Measurements from ENCODE around the gene WIPF3.
"Not testable (repeated sequence)": the region's sequence is repeated elsewhere in the genome, so short reads cannot be mapped to it uniquely, and the experiment has no call there.

WIPF3 gene

DNA sequence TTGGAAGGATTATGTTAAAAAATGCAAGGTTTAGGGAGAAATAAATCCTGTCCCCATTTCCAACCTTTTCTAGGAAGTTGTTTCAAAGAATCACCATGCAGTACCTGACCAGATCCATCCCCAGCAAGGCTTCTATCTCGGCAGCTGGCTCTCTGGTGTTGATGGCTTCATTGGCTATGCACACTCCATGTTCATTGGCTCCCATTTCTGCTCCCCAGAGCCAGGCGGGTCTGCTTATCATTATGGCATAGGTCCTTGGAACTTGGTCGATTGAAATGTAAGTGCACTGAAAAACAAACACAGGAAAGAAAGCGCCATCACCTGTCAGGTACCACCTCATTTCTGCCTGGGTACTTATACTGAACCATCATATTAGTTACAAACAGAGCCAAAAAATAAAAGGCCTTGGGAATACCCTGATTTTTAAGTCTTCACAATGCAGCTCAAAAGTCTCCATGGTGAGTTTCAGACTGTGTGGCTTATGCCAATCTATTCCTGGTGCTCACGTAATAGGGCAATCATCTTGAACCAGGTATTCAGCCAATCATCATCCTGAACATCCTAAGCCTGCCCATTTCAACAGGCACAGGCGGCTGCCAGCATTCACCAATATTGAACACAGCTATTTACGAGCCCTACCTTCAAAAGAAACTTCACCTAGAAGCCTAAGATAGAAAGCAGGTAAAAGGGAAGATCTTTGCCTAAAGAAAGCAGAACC, 148.9 kb downstream of the WIPF3 start:
- DNase-seq (ENCODE audit: low read depth) = no peak

DNA sequence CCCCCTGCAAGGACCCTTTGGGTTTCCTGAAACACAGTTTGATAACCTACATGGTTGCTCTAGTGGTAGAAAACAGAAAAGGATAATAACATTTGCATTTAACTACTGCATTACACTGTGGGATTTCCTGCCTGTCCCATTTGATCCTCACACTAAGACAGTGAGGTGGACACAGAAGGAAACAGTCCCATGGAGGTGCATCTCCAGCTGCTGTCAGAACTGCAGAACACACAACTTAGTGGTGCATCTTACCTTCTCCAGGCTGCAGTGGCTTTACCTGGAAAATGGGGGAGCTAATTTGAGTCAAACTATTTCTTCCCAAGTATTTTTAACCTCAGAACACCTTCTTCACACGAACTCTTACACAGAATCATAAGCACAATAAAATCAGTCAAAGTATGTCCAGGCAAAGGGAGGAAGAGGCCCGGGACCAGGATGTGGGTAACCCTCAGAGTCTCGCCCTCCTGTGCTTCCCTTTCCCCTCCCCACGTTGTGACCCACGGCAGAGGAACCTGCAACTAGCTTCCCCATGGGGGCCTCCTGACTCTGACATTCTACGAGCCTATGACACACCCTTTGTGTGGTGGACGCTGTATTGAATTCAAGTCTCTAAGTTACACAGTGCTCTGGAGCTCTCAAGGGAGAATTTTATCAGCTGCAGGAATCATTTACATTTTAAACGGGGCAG, 149.6 kb downstream of the WIPF3 start:
- no peak for DNase-seq (ENCODE audit: low read depth)

DNA sequence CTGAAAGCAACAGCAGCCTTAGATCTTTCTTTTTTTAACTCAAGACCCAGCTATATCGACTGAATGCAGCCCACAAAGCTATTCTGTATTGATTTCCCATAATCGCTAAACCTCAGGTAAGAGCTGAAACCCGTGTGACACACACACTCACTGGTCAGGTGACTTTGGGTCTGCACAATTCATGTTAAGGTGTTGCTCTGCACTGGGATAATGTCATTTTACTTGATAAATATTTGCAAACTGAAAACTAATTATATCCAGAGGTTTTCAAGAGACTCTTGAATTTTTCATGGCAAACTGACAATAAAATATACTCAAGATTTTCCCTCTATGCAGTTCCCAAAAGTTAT, 150.2 kb downstream of the WIPF3 start:
- DNase-seq (ENCODE audit: low read depth) = no peak

DNA sequence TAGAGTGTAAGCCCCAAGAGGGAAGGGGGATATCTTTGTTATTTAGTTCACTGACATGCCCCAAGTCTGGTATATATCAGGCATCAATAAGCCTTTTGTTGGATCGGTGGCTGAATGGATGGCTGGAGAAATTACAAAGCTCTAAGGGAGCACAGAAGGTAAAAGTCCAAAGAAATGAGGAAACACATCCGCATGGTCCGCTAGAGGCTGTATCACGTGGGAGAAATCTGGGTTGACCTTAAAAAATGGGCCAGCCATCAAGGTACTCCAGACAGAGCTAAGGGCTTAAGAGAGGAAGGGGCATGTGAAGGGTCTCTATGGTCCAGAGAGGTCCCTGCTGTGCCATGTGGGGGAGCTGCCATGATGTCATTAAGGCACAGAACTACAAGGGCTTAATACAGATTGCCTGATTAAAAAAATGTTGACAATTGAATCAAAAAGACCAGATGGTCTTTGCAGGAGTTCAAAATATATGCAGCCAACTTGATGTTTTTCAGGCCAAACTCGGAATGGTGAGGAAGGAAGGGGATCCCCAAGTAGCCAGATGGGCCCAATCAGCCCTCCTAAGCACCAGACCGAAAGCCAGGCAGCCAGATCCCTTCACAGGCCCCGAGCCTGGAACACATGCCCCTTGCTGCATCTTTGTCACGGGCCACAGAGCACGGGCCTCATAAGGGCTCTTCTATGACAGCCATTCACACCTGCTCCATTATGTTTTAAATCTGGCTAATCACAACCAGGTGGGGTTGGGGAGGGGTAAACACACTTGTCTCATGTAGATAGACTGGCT, 151.4 kb downstream of the WIPF3 start:
- DNase-seq (ENCODE audit: low read depth) = no peak

DNA sequence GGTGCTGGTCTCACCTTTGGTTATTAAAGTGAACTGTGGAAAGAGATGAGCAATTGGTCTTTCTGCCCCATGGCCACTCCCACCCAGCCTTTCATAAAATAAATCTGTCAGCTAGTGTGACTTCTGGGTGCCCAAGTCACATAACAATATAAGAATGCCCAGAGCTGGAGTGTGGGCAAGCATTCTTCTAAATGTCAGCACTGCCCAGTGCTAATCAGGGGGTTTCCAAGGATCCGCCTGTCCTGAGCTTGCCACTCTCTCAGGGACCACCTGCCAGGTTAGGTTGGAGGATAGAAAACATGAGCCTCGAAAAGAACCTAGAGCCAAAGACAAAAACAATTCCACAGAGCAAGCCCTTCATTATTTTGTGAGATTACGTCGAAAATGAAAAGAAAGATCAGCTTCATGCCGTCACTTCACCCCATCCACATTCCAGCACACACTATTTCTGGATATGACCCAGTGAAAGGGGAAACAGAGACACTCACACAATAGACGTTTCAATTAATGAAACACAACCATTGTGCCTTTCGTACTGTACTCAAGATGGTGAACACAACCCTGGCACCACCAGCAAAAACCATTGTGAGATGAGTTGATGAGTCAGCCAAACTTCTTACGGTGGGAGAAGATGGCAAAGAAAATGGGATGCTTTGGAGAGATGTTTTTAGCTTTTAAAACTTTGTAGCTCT, 152.5 kb downstream of the WIPF3 start:
- DNase-seq (ENCODE audit: low read depth) = no peak

DNA sequence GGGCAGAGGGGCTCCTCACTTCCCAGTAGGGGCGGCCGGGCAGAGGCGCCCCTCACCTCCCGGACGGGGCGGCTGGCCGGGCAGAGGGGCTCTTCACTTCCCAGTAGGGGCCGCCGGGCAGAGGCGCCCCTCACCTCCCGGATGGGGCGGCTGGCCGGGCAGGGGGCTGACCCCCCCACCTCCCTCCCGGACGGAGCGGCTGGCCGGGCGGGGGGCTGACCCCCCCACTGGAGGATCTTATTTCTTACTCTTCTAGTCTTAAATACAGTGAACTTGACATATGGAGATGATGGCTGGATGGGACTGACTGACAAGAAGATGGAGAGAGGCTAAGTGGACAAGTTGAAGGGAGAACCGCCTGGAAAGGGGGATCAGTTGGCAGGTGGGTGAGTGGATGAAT, 155.3 kb downstream of the WIPF3 start:
- DNase-seq (ENCODE audit: low read depth) = not testable (repeated sequence)

DNA sequence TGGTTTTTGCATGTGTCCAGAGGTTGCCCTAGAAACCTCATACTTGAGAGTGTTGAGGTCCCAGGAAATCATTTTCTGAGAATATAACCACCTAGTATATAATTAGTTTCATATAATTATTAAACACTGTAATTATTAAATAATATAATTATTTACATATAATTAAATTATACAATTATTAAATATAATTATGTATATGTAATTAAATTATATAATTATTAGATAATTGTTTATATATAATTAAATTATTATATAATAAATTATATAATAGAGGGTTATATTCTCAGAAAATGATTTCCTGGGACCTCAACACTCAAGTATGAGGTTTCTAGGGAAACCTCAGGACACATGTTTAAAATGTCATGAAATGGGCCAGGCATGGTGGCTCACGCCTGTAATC, 155.7 kb downstream of the WIPF3 start:
- DNase-seq (ENCODE audit: low read depth) = no peak

DNA sequence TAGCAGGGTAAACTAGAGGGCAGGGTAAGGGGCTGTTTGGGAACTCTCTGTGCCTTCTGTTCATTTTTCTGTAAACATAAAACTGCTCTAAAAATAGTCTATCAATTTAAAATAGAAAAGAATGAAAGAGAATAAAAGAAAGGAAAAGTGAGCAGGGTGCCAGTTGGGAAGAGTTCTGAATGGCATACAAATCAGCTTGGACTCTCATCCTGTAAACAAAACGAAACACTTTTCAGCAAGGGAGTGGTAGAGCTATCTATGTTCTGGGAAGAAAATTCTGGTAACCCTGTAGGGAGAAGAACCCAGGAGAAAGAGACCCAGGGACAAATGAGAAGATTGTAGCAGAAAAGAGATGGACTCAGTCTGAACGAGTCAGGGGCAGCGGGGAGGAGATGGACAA, 158.7 kb downstream of the WIPF3 start:
- DNase-seq (ENCODE audit: low read depth) = no peak
